ENCODE data around the gene GAS2L2. TPM values are rescaled to one million over a fixed set of nuclear protein-coding genes. Genes with fewer than 3 reads are reported as not detected.

Gene GAS2L2
- total and polyA plus RNA-seq, 2 of the 8 experiments (the other 6 are each of a cell fraction or from before 2014, with no cell fraction given), result 0.09 to 0.13 TPM

GRCh38 chr17:35701491-35701890, 51.5 kb downstream of the GAS2L2 start (continued):
- TF ChIP-seq, protein P1, sequence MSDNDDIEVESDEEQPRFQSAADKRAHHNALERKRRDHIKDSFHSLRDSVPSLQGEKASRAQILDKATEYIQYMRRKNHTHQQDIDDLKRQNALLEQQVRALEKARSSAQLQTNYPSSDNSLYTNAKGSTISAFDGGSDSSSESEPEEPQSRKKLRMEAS (IDR thresholded peaks at IDR 0.05), result no peak
- TF ChIP-seq ZNF274 (IDR thresholded peaks at IDR 0.05; ENCODE audit: borderline replicate concordance, extremely low read depth, low read length) (no peak), EP300 (IDR thresholded peaks at IDR 0.05; ENCODE audit: borderline replicate concordance in 1 of 2, low read depth in 2 of 2, low read length in 2 of 2) (no peak), PHF8 (conservative IDR thresholded peaks at IDR 0.05; ENCODE audit: low read depth, low read length) (no peak)
